HFF-Myc (cell line): ENCODE results near the gene RGS10.

Source experiments
- DNase-seq: peaks from one replicate; pipeline ENCODE4 v3.0.0-alpha.2; 2011; ENCODE audit warnings: low read depth; ENCODE audit errors: extremely low read depth
- H3K4me3 ChIP-seq: replicated peaks from 2 replicates; pipeline ENCODE4 v1.5.1; 2011; ENCODE audit warnings: low read depth, mild to moderate bottlenecking, control low read depth, low read length
- CTCF ChIP-seq: IDR thresholded peaks from 2 replicates; pipeline ENCODE4 v1.5.1; 2012; ENCODE audit warnings: mild to moderate bottlenecking, low read depth, low read length, control low read depth; ENCODE audit errors: missing control alignments

RGS10 gene

DNA sequence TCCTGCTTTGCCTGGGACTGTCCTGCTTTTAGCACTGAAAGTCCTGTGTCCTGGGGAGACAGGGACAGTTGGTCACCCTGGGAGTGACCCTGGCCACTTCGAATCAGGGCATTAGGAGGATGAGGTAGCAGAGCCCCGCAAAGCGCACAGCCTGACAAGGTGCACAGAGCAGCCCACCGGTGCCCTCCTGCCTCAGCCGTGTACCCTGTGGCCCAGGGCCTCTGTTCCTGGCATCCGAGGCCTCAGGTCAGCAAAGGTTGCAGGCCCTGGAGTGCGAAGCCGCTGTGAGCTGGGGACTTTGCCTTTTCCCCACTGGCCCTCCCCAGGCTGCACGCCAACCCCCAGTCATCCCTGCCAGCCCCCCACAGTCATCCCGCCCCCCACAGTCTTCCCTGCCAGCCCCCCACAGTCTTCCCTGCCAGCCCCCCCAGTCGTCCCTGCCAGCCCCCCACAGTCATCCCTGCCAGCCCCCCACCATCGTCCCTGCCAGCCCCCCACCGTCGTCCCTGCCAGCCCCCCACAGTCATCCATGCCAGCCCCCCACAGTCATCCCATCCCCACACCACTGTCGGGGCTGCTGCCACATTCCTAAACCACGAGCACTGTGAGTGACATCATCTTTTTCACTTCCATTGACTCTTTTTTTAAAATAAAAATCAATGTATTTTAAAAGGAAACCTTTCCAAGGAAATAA lies 91.8 kb downstream of the RGS10 start:
- H3K4me3 ChIP-seq, result no peak overlapping the region
- no peak for TF ChIP-seq CTCF
- no peak for DNase-seq
